H1 (cell line): ENCODE measurements around the gene PIP5K1C. TPM values are rescaled to one million over a fixed set of nuclear protein-coding genes. Genes with fewer than 3 reads are reported as not detected.

Source experiments
- CTCF ChIA-PET: fragments of 300-600 bp; sonication (Branson Sonifier 250); formaldehyde crosslinking; loops from one replicate; lab custom pipeline; 2021; ENCODE audit not compliant: partially characterized antibody; lab: Charles Lee
- POLR2A ChIA-PET: fragments of 300-600 bp; sonication (Branson Sonifier 250); formaldehyde crosslinking; loops from one replicate; lab custom pipeline; 2021; ENCODE audit warnings: inconsistent platforms; ENCODE audit not compliant: partially characterized antibody; lab: Charles Lee
- DNase-seq, 2 experiments: peaks; one replicate each; pipeline versions ENCODE4 v3.0.0 to v3.0.0-alpha.2; 2010 to 2022; ENCODE audit warnings: low spot score in 2 of 2, low read depth in 1 of 2, mixed read lengths in 1 of 2
- FAIRE-seq: peaks from 2 replicates; lab custom pipeline; 2011; peaks lifted over from hg19 to GRCh38; lab: Jason Lieb, UNC
- H2AFZ ChIP-seq: 2 replicates; pipeline ENCODE4 v1.8.1; 2012; ENCODE audit warnings: low read length, inconsistent platforms
- H2AK5ac ChIP-seq: 2 replicates; pipeline ENCODE4 v1.6.1; 2013; ENCODE audit warnings: low read depth, low read length
- H2BK120ac ChIP-seq: replicated peaks from 2 replicates; pipeline ENCODE3; 2013; ENCODE audit warnings: low read depth, low read length, inconsistent platforms
- H2BK12ac ChIP-seq: 2 replicates; pipeline ENCODE4 v1.6.1; 2013; ENCODE audit warnings: low read depth, low read length
- H2BK15ac ChIP-seq: 2 replicates; pipeline ENCODE4 v1.6.1; 2013; ENCODE audit warnings: low read length
- H2BK20ac ChIP-seq: 2 replicates; pipeline ENCODE4 v1.6.1; 2013; ENCODE audit warnings: low read length
- H2BK5ac ChIP-seq: 2 replicates; pipeline ENCODE4 v1.6.1; 2013; ENCODE audit warnings: low read depth, low read length
- H3K14ac ChIP-seq: 2 replicates; pipeline ENCODE4 v1.6.1; 2013; ENCODE audit warnings: inconsistent platforms; ENCODE audit not compliant: insufficient read length
- H3K18ac ChIP-seq: 2 replicates; pipeline ENCODE4 v1.6.1; 2013; ENCODE audit warnings: low read length; ENCODE audit errors: extremely low read depth
- H3K23ac ChIP-seq: 2 replicates; pipeline ENCODE4 v1.6.1; 2013; ENCODE audit warnings: inconsistent platforms; ENCODE audit not compliant: insufficient read length
- H3K23me2 ChIP-seq: 2 replicates; pipeline ENCODE4 v1.6.1; 2013; ENCODE audit warnings: low read depth, low read length
- H3K27ac ChIP-seq: 2 replicates; pipeline ENCODE4 v1.6.1; 2011; ENCODE audit warnings: low read depth, low read length, inconsistent platforms
- H3K27me3 ChIP-seq, 4 experiments: replicated peaks in 1 of 4; 1 replicate in 1 of 4; 2 replicates in 3 of 4; pipeline versions ENCODE4 v1.6.1 to v1.8.1; 2011 to 2013; ENCODE audit warnings: low read length in 3 of 4, mild to moderate bottlenecking in 3 of 4, inconsistent platforms in 2 of 4, mixed read lengths in 2 of 4, moderate library complexity in 1 of 4; ENCODE audit not compliant: control insufficient read depth in 3 of 4, insufficient read depth in 3 of 4; ENCODE audit errors: extremely low read depth in 1 of 4
- H3K36me3 ChIP-seq, 4 experiments: 2 replicates each; pipeline versions ENCODE4 v1.6.1 to v1.8.1; 2011 to 2013; ENCODE audit warnings: mild to moderate bottlenecking in 4 of 4, low read length in 3 of 4, moderate library complexity in 2 of 4, control low read depth in 1 of 4, inconsistent platforms in 1 of 4; ENCODE audit not compliant: insufficient read depth in 4 of 4, control insufficient read depth in 2 of 4
- H3K4ac ChIP-seq: replicated peaks from 2 replicates; pipeline ENCODE3; 2013; ENCODE audit warnings: low read length, low read depth, mixed read lengths, inconsistent platforms; ENCODE audit not compliant: insufficient read length
- H3K4me1 ChIP-seq, 4 experiments: replicated peaks in 1 of 4; 1 replicate in 1 of 4; 2 replicates in 3 of 4; pipeline versions ENCODE4 v1.6.1 to v1.8.1; 2011 to 2013; ENCODE audit warnings: low read length in 3 of 4, inconsistent platforms in 2 of 4, mixed read lengths in 1 of 4; ENCODE audit not compliant: insufficient read depth in 4 of 4, control insufficient read depth in 3 of 4
- H3K4me2 ChIP-seq, 2 experiments: 2 replicates each; pipeline versions ENCODE4 v1.6.1 to v1.8.1; 2011 to 2013; ENCODE audit warnings: low read depth in 2 of 2, low read length in 2 of 2, control low read depth in 1 of 2, inconsistent platforms in 1 of 2, mild to moderate bottlenecking in 1 of 2; ENCODE audit not compliant: insufficient read depth in 1 of 2
- H3K4me3 ChIP-seq, 4 experiments: fragments of 200-600, 300-600 bp in 1 of 4; sonication (generic), shearing (Covaris generic), sonication (Bioruptor Twin) in 1 of 4; 2 replicates each; pipeline versions ENCODE4 v1.5.1 to v1.8.1; 2011 to 2016; ENCODE audit warnings: low read length in 4 of 4, low read depth in 3 of 4, control low read depth in 2 of 4, inconsistent platforms in 2 of 4, mild to moderate bottlenecking in 2 of 4, mixed read lengths in 1 of 4, moderate library complexity in 1 of 4; ENCODE audit not compliant: insufficient read depth in 2 of 4; ENCODE audit errors: extremely low read depth in 1 of 4
- H3K56ac ChIP-seq: replicated peaks from 2 replicates; pipeline ENCODE3; 2013; ENCODE audit warnings: low read depth, mild to moderate bottlenecking, mixed read lengths, low read length, inconsistent platforms; ENCODE audit not compliant: insufficient read length
- H3K79me1 ChIP-seq: 2 replicates; pipeline ENCODE4 v1.6.1; 2013; ENCODE audit warnings: low read depth, low read length, control low read depth
- H3K79me2 ChIP-seq, 2 experiments: 2 replicates each; pipeline versions ENCODE4 v1.6.1 to v1.8.1; 2012 to 2013; ENCODE audit warnings: low read length in 2 of 2, mild to moderate bottlenecking in 2 of 2, inconsistent platforms in 1 of 2; ENCODE audit not compliant: insufficient read depth in 2 of 2, control insufficient read depth in 1 of 2
- H3K9ac ChIP-seq, 4 experiments: replicated peaks in 1 of 4; 1 replicate in 1 of 4; 2 replicates in 3 of 4; pipeline versions ENCODE4 v1.6.1 to v1.8.1; 2011 to 2013; ENCODE audit warnings: low read depth in 3 of 4, low read length in 3 of 4, control low read depth in 2 of 4, mild to moderate bottlenecking in 2 of 4, moderate library complexity in 2 of 4, inconsistent platforms in 1 of 4; ENCODE audit errors: extremely low read depth in 1 of 4
- H3K9me3 ChIP-seq, 2 experiments: 2 replicates each; pipeline versions ENCODE4 v1.6.1 to v1.8.1; 2012 to 2013; ENCODE audit warnings: mild to moderate bottlenecking in 2 of 2, moderate library complexity in 2 of 2, control low read depth in 1 of 2, inconsistent platforms in 1 of 2, low read depth in 1 of 2, low read length in 1 of 2, mixed read lengths in 1 of 2; ENCODE audit not compliant: insufficient read depth in 2 of 2
- H4K20me1 ChIP-seq, 2 experiments: replicated peaks in 1 of 2; 2 replicates each; pipeline versions ENCODE3 to v1.8.1; 2011 to 2013; ENCODE audit warnings: inconsistent platforms in 2 of 2, low read length in 2 of 2, mild to moderate bottlenecking in 1 of 2; ENCODE audit not compliant: insufficient read depth in 2 of 2, control insufficient read depth in 1 of 2
- H4K5ac ChIP-seq: 2 replicates; pipeline ENCODE4 v1.6.1; 2013; ENCODE audit warnings: low read length, low read depth, mixed read lengths, inconsistent platforms; ENCODE audit not compliant: insufficient read length
- H4K8ac ChIP-seq: 2 replicates; pipeline ENCODE4 v1.8.0; 2013; ENCODE audit warnings: mild to moderate bottlenecking, moderate library complexity, low read length, inconsistent platforms; ENCODE audit not compliant: insufficient read depth; ENCODE audit errors: extremely low read depth
- H4K91ac ChIP-seq: replicated peaks from 2 replicates; pipeline ENCODE3; 2013; ENCODE audit warnings: low read length, mixed read lengths, inconsistent platforms; ENCODE audit not compliant: insufficient read length
- BACH1 ChIP-seq: IDR thresholded peaks from 2 replicates; pipeline ENCODE4 v1.6.1; 2012; ENCODE audit warnings: low read length, improper control_type of control experiment
- CBX8 ChIP-seq: fragments of 300-800, 300-1000 bp; sonication (generic); IDR thresholded peaks from 2 replicates; pipeline ENCODE4 v1.7.1; 2016; ENCODE audit warnings: low read depth, low read length, borderline replicate concordance
- CTCF ChIP-seq, 3 experiments: IDR thresholded peaks; 1 replicate in 2 of 3; 2 replicates in 1 of 3; pipeline versions ENCODE4 v1.5.1 to v1.6.1; 2011; ENCODE audit warnings: low read length in 3 of 3, mild to moderate bottlenecking in 3 of 3, inconsistent platforms in 2 of 3, low read depth in 1 of 3, moderate library complexity in 1 of 3; ENCODE audit not compliant: insufficient read depth in 1 of 3; ENCODE audit errors: control extremely low read depth in 1 of 3
- HDAC2 ChIP-seq, 2 experiments: fragments of 300-600 bp in 1 of 2; sonication (generic) in 1 of 2; IDR thresholded peaks; 2 replicates each; pipeline ENCODE4 v1.6.1; 2011 to 2012; ENCODE audit warnings: low read depth in 2 of 2, low read length in 2 of 2, mild to moderate bottlenecking in 2 of 2, moderate library complexity in 2 of 2, borderline replicate concordance in 1 of 2, inconsistent platforms in 1 of 2
- NANOG ChIP-seq: IDR thresholded peaks from 2 replicates; pipeline ENCODE4 v1.6.1; 2011; ENCODE audit warnings: low read length, low read depth, mild to moderate bottlenecking, inconsistent platforms; ENCODE audit not compliant: insufficient read depth, poor library complexity, severe bottlenecking
- RAD21 ChIP-seq, 2 experiments: IDR thresholded peaks in 1 of 2; conservative IDR thresholded peaks in 1 of 2; 2 replicates each; pipeline ENCODE4 v1.6.1; 2011; ENCODE audit warnings: low read depth in 2 of 2, low read length in 2 of 2, improper control_type of control experiment in 1 of 2, inconsistent platforms in 1 of 2, mild to moderate bottlenecking in 1 of 2, moderate library complexity in 1 of 2
- SP1 ChIP-seq: IDR thresholded peaks from 2 replicates; pipeline ENCODE4 v1.6.1; 2011; ENCODE audit warnings: low read depth, low read length
- WGBS, 2 experiments: shearing (Covaris generic) in 1 of 2; methylation state at CpG; one replicate each; pipeline versions ENCODE4 v1.1.6 to v1.1.7; 2013 to 2015; ENCODE audit warnings: low lambda C conversion rate in 2 of 2, mixed read lengths in 2 of 2, inconsistent platforms in 1 of 2, low coverage in 1 of 2, missing lambda C conversion rate in 1 of 2; ENCODE audit not compliant: insufficient replicate concordance in 2 of 2, insufficient coverage in 1 of 2, insufficient read length in 1 of 2; ENCODE audit errors: extremely low coverage in 1 of 2, missing lambda C conversion rate in 1 of 2; 5-methylcytosine and 5-hydroxymethylcytosine counted together
- polyA plus RNA-seq, 7 experiments: library from polyadenylated mRNA; depleted of rRNA in 3 of 7; stranded (reverse) in 5 of 7; unstranded in 2 of 7; fragments of >200 nt in 5 of 7; fragments of 200-250 nt in 2 of 7; gene quantifications; 1 replicate in 5 of 7; 2 replicates in 1 of 7; 4 replicates in 1 of 7; pipeline versions ENCODE4 v1.2.1 to v1.2.3, GENCODE V29; 2011 to 2013; ENCODE audit warnings: missing spikeins in 2 of 7, mixed read lengths in 2 of 7
- total RNA-seq: library from RNA; stranded (reverse); fragmentation: NEBNext Ultra II Directional; extraction: Animal tissue kit (Norgen Biotek cat#: 25700); gene quantifications from 2 replicates; pipeline ENCODE4 v1.2.1, GENCODE V29; 2021

PIP5K1C gene
- total and polyA plus RNA-seq, 2 of the 8 experiments (the other 6 are each of a cell fraction or from before 2014, with no cell fraction given), result 10.6 to 32.9 TPM

DNA sequence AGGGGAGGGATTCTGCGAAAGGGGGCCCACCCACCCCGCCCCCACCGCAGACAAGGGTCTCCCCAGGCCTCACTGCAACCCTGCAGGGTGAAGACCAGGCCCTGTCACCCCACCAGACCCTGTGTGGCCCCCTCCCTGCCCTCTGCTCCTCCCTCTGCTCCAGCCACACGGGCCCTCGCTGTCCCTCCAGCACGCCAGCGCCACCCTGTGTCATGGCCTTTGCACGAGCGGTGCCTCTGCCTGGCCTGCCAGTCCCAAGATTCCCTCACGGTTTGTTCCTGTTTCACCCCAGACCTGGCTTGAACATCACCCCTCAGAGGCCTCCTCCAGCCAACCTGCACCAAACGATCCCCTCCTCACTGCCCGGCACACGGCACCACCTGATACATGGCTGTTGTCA, 27.3 kb downstream of the PIP5K1C start:
- FAIRE-seq, result no peak
- POLR2A ChIA-PET, result interaction anchor here (1.3 to 1.6 kb wide), 3 partner anchors 9 to 15 kb away, joined by 3 to 4 read pairs (median 4); no protein-coding TSS in a partner anchor
- H4K20me1 ChIP-seq, result peaks cover 8 to 28% of the 10 kb centered on the region in 2 experiments

More for the DNA sequence above, 27.3 kb downstream of the PIP5K1C start:
- H3K14ac ChIP-seq, result no peak overlapping the region
- no peak overlapping the region for H3K4me2 ChIP-seq
- H3K18ac ChIP-seq, result no peak overlapping the region
- H3K56ac ChIP-seq, result no peak overlapping the region
- no peak overlapping the region for H3K9ac ChIP-seq
- H3K4me3 ChIP-seq, result no peak overlapping the region
- no peak for TF ChIP-seq CBX8
- peak; percentile 18 to 32; a peak in 3 of 4 replicates for TF ChIP-seq RAD21 (IDR thresholded peaks at IDR 0.05 in 1 of 2, conservative IDR thresholded peaks at IDR 0.05 in 1 of 2; ENCODE audit: low read depth in 2 of 2, low read length in 2 of 2)
- TF ChIP-seq NANOG, result no peak
- TF ChIP-seq SP1, result no peak
- TF ChIP-seq CTCF (IDR thresholded peaks at IDR 0.05; ENCODE audit: control extremely low read depth in 1 of 3, insufficient read depth in 1 of 3, low read depth in 1 of 3, low read length in 3 of 3), result peak; percentile 36 to 69 (median 52); a peak in 3 of 4 replicates
- TF ChIP-seq BACH1, result no peak
- no peak for TF ChIP-seq HDAC2 (IDR thresholded peaks at IDR 0.05; ENCODE audit: borderline replicate concordance in 1 of 2, low read depth in 2 of 2, low read length in 2 of 2)
- H3K4ac ChIP-seq, result no peak overlapping the region
- WGBS, 2 experiments, result 90% methylated on average over 10 of the region's 13 CpGs; no CpG with 5 or more reads in 1 of the 2 experiments
- H3K9me3 ChIP-seq, result no peaks in the 10 kb centered on the region
- DNase-seq, result no peak
- H4K8ac ChIP-seq, result no peak overlapping the region
- no peak overlapping the region for H4K91ac ChIP-seq
- no peaks in the 10 kb centered on the region for H3K36me3 ChIP-seq
- H3K23me2 ChIP-seq, result peaks cover 2% of the 10 kb centered on the region; the same call in 1 of the 2 replicates
- H2BK120ac ChIP-seq, result no peak overlapping the region
- peaks cover 15% of the 10 kb centered on the region; the same call in 1 of the 2 replicates for H3K79me1 ChIP-seq
- no peak overlapping the region for H2BK12ac ChIP-seq
- no peak overlapping the region for H2AK5ac ChIP-seq
- H3K27ac ChIP-seq, result no peak overlapping the region
- peaks cover 0 to 3% of the 10 kb centered on the region in 2 experiments; a peak in 1 of 4 replicates for H3K79me2 ChIP-seq
- no peaks in the 10 kb centered on the region for H3K27me3 ChIP-seq
- no peak overlapping the region for H2BK15ac ChIP-seq
- no peak overlapping the region for H2AFZ ChIP-seq
- no peak overlapping the region for H3K23ac ChIP-seq
- peaks cover 0 to 21% (median 10%) of the 10 kb centered on the region in 4 experiments; a peak in 5 of 7 replicates for H3K4me1 ChIP-seq
- H2BK20ac ChIP-seq, result no peak overlapping the region
- CTCF ChIA-PET, result interaction anchor here (1.0 to 3.5 kb wide), 9 partner anchors 10 to 47 kb away, joined by 3 to 13 read pairs (median 7); no protein-coding TSS in a partner anchor
- no peak overlapping the region for H2BK5ac ChIP-seq
- H4K5ac ChIP-seq, result no peak overlapping the region
